Superior temporal gyrus (tissue), 1 donor: ENCODE measurements around the gene NASP.

ENCODE experiments used
- DNase-seq: peaks from one replicate; pipeline ENCODE4 v3.0.0-alpha.2; 2016; ENCODE audit errors: extremely low spot score

Gene NASP

GRCh38 chr1:45667321-45668111 is 83.7 kb downstream of the NASP start:
- no peak for DNase-seq
